Measurements from ENCODE around the gene CELA3A.

GRCh38 chr1:22031214-22031962 lies 29.9 kb downstream of the CELA3A start:
- TF ChIP-seq POLR2AphosphoS5 (IDR thresholded peaks at IDR 0.05) (peak; percentile 77 to 96 (median 85)), POLR2A (IDR thresholded peaks at IDR 0.05) (peak; percentile 43)
